OCI-LY1 (cell line): ENCODE data around the gene TCEAL8.
A peak's percentile ranks its signal among the peaks of the same experiment; 100 is the strongest.

Experiments
- H2AFZ ChIP-seq: fragments of 200-600 bp; sonication (generic), shearing (Covaris generic); 2 replicates; pipeline ENCODE4 v1.6.0; 2014; ENCODE audit warnings: antibody characterized with exemption, mild to moderate bottlenecking, low read length
- H3F3A ChIP-seq: fragments of 200-600 bp; sonication (generic), shearing (Covaris generic); 2 replicates; pipeline ENCODE4 v1.6.0; 2014; ENCODE audit warnings: mild to moderate bottlenecking, antibody characterized with exemption, low read length, moderate library complexity; ENCODE audit not compliant: insufficient read depth
- H3K27ac ChIP-seq: fragments of 200-600 bp; sonication (generic); 2 replicates; pipeline ENCODE4 v1.5.1; 2014; ENCODE audit warnings: low read length, mixed run types, mild to moderate bottlenecking, low read depth; ENCODE audit not compliant: poor library complexity, severe bottlenecking
- H3K27me3 ChIP-seq: fragments of 200-600 bp; sonication (generic); 2 replicates; pipeline ENCODE4 v1.6.0; 2014; ENCODE audit warnings: antibody characterized with exemption, mild to moderate bottlenecking, low read length, moderate library complexity; ENCODE audit not compliant: insufficient read depth
- H3K36me3 ChIP-seq: fragments of 200-600 bp; sonication (generic); 2 replicates; pipeline ENCODE4 v1.6.1; 2014; ENCODE audit warnings: mild to moderate bottlenecking, antibody characterized with exemption, low read length, moderate library complexity, mixed read lengths; ENCODE audit not compliant: insufficient read depth
- H3K4me1 ChIP-seq: fragments of 200-600 bp; sonication (generic); 2 replicates; pipeline ENCODE4 v1.5.1; 2014; ENCODE audit warnings: mild to moderate bottlenecking, low read length, moderate library complexity; ENCODE audit not compliant: insufficient read depth, severe bottlenecking
- H3K4me2 ChIP-seq: fragments of 200-600 bp; sonication (generic), shearing (Covaris generic); 2 replicates; pipeline ENCODE4 v1.6.1; 2014; ENCODE audit warnings: low read length
- H3K4me3 ChIP-seq: fragments of 200-600 bp; sonication (generic); 2 replicates; pipeline ENCODE4 v1.5.1; 2014; ENCODE audit warnings: low read length, low read depth, mild to moderate bottlenecking, mixed read lengths; ENCODE audit not compliant: poor library complexity, severe bottlenecking
- H3K79me2 ChIP-seq: fragments of 200-600 bp; shearing (Covaris generic); 2 replicates; pipeline ENCODE4 v1.6.1; 2016; ENCODE audit warnings: mixed run types, low read length, mixed read lengths; ENCODE audit not compliant: insufficient read depth
- H3K9ac ChIP-seq: fragments of 200-600 bp; sonication (generic), shearing (Covaris generic); 2 replicates; pipeline ENCODE4 v1.6.1; 2014; ENCODE audit warnings: mild to moderate bottlenecking, low read length, mixed read lengths
- H3K9me2 ChIP-seq: fragments of 200-600 bp; sonication (generic), shearing (Covaris generic); 2 replicates; pipeline ENCODE4 v1.6.1; 2014; ENCODE audit warnings: low read depth, mild to moderate bottlenecking, low read length, mixed read lengths
- H3K9me3 ChIP-seq: fragments of 200-600 bp; shearing (Covaris generic); 2 replicates; pipeline ENCODE4 v1.6.1; 2014; ENCODE audit warnings: low read length, mixed read lengths
- H4K20me1 ChIP-seq: fragments of 200-600 bp; sonication (generic), shearing (Covaris generic); 2 replicates; pipeline ENCODE4 v1.6.0; 2016; ENCODE audit warnings: mild to moderate bottlenecking, low read length; ENCODE audit not compliant: insufficient read depth
- EZH2 ChIP-seq: fragments of 200-600 bp; sonication (generic), shearing (Covaris generic); IDR thresholded peaks from 2 replicates; pipeline ENCODE4 v1.8.0; 2017; ENCODE audit warnings: borderline replicate concordance, mixed run types, mild to moderate bottlenecking, antibody characterized with exemption, low read length, moderate library complexity, mixed read lengths
- TF ChIP-seq, protein P1 (sequence below): fragments of 200-600 bp; sonication (generic), shearing (Covaris generic); IDR thresholded peaks from 2 replicates; pipeline ENCODE4 v1.5.1; 2017; ENCODE audit warnings: mild to moderate bottlenecking, antibody characterized with exemption, low read length, moderate library complexity, mixed read lengths

TCEAL8 gene

GRCh38 chrX:103254921-103255493, at the start of gene TCEAL8:
Gene TCEAL8, minus strand, starts transcription at chrX:103255155. Its CDS starts 1,176 bp downstream, at chrX:103253979.
- no peaks in the 10 kb centered on the region for H3K79me2 ChIP-seq
- no peaks in the 10 kb centered on the region for H3F3A ChIP-seq
- H3K9ac ChIP-seq: peak within 1 kb of the TSS; percentile 78
- H3K27ac ChIP-seq: peak within 1 kb of the TSS; percentile 9
- TF ChIP-seq, protein P1, sequence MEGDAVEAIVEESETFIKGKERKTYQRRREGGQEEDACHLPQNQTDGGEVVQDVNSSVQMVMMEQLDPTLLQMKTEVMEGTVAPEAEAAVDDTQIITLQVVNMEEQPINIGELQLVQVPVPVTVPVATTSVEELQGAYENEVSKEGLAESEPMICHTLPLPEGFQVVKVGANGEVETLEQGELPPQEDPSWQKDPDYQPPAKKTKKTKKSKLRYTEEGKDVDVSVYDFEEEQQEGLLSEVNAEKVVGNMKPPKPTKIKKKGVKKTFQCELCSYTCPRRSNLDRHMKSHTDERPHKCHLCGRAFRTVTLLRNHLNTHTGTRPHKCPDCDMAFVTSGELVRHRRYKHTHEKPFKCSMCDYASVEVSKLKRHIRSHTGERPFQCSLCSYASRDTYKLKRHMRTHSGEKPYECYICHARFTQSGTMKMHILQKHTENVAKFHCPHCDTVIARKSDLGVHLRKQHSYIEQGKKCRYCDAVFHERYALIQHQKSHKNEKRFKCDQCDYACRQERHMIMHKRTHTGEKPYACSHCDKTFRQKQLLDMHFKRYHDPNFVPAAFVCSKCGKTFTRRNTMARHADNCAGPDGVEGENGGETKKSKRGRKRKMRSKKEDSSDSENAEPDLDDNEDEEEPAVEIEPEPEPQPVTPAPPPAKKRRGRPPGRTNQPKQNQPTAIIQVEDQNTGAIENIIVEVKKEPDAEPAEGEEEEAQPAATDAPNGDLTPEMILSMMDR: no peak
- no peak for TF ChIP-seq EZH2
- peak within 1 kb of the TSS; percentile 72 for H3K4me2 ChIP-seq
- no peaks in the 10 kb centered on the region for H3K9me3 ChIP-seq
- peak within 1 kb of the TSS; percentile 83 for H3K4me3 ChIP-seq
- H4K20me1 ChIP-seq: no peaks in the 10 kb centered on the region
- no peaks in the 10 kb centered on the region for H3K27me3 ChIP-seq
- H2AFZ ChIP-seq: peak within 1 kb of the TSS; percentile 82; the same call in 1 of the 2 replicates
- H3K4me1 ChIP-seq: peaks cover 6% of the 10 kb centered on the region
- peaks cover 7% of the 10 kb centered on the region; the same call in 1 of the 2 replicates for H3K36me3 ChIP-seq
- H3K9me2 ChIP-seq: no peaks in the 10 kb centered on the region

DNA sequence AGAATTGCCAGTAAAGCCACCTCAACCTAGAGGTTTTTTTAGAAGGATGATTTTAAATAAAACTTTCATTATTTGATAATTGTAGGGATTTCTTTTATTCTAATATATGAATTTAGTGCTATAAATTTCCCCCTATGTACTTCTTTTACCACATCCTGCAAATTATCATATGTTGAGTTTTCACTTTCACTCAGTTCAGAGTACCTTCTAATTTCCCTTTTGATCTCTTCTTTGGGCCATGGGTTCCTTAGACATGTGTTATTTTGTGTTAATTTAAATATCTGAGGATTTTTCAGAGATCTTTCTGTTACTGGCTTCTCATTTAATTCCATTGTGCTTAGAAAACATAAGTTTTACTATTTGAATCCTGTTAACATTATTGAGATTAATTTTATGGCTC, 49.8 kb upstream of the TCEAL8 start:
- Histone ChIP-seq H3K9me2 (no peaks in the 10 kb centered on the region), H3K79me2 (no peaks in the 10 kb centered on the region), H3K9ac (no peak overlapping the region), H4K20me1 (no peaks in the 10 kb centered on the region), H3K36me3 (no peaks in the 10 kb centered on the region), H3K4me2 (no peak overlapping the region), H3K9me3 (no peaks in the 10 kb centered on the region), H3F3A (no peaks in the 10 kb centered on the region), H3K27me3 (no peaks in the 10 kb centered on the region), H3K27ac (no peak overlapping the region), H3K4me1 (no peaks in the 10 kb centered on the region), H3K4me3 (no peak overlapping the region), H2AFZ (no peak overlapping the region)
- TF ChIP-seq, protein P1: no peak
- TF ChIP-seq EZH2: no peak

- TF ChIP-seq EZH2: no peak
- TF ChIP-seq, protein P1: no peak
- no peak overlapping the region for H3K27ac ChIP-seq
- no peaks in the 10 kb centered on the region for H3K4me1 ChIP-seq
- H3F3A ChIP-seq: no peaks in the 10 kb centered on the region
- H3K4me2 ChIP-seq: no peak overlapping the region
- H3K27me3 ChIP-seq: no peaks in the 10 kb centered on the region
- no peaks in the 10 kb centered on the region for H3K79me2 ChIP-seq
- no peak overlapping the region for H3K9ac ChIP-seq
- no peak overlapping the region for H3K4me3 ChIP-seq
- no peaks in the 10 kb centered on the region for H3K9me3 ChIP-seq
- no peaks in the 10 kb centered on the region for H4K20me1 ChIP-seq
- H2AFZ ChIP-seq: no peak overlapping the region
- no peaks in the 10 kb centered on the region for H3K36me3 ChIP-seq
- no peaks in the 10 kb centered on the region for H3K9me2 ChIP-seq
Measured at GRCh38 chrX:103293118-103293517, 38.2 kb upstream of the TCEAL8 start.
